ENCODE measurements around the gene PMPCA.

GRCh38 chr9:136467766-136468165 is 57.3 kb downstream of the PMPCA start:
- TF ChIP-seq CTCF (optimal IDR thresholded peaks at IDR 0.05 in 1 of 3, IDR thresholded peaks at IDR 0.05 in 1 of 3, conservative IDR thresholded peaks at IDR 0.05 in 1 of 3; ENCODE audit: extremely low read depth in 1 of 3, insufficient read depth in 2 of 3, low read length in 3 of 3) = no peak
- TF ChIP-seq EZH2 (IDR thresholded peaks at IDR 0.05; ENCODE audit: low read length) = no peak

Measured in keratinocyte (primary cell).